Sciatic nerve (tissue), 2 donors: ENCODE measurements around the gene LZIC. TPM values are rescaled to one million over a fixed set of nuclear protein-coding genes. Genes with fewer than 3 reads are reported as not detected.

ENCODE experiments used
- ATAC-seq: fragments of 200-7000 bp; cut with Tn5 transposase; one replicate; pipeline ENCODE4 v1.9.1; 2020; ENCODE audit warnings: mild to moderate bottlenecking, moderate library complexity
- DNase-seq: peaks from one replicate; pipeline ENCODE4 v3.0.0-alpha.2; 2020; ENCODE audit warnings: low spot score
- intact Hi-C: fragments of 100-400 bp; cut with DNase I; formaldehyde crosslinking; loops from one replicate; pipeline ENCODE4 v1.14.2; 2022
- total RNA-seq: library from RNA; stranded (reverse); fragmentation: NEBNext Ultra II Directional; extraction: Animal tissue kit (Norgen Biotek cat#: 25700); gene quantifications from one replicate; pipeline ENCODE4 v1.2.1, GENCODE V29; 2021
- donor health status: DM: no; HTN: no; CAD: no.
- donor health status: DM: no; HTN: no; CAD: no.

The LZIC gene
- total RNA-seq, 1 donor from 2014 or later = 42.4 TPM

DNA sequence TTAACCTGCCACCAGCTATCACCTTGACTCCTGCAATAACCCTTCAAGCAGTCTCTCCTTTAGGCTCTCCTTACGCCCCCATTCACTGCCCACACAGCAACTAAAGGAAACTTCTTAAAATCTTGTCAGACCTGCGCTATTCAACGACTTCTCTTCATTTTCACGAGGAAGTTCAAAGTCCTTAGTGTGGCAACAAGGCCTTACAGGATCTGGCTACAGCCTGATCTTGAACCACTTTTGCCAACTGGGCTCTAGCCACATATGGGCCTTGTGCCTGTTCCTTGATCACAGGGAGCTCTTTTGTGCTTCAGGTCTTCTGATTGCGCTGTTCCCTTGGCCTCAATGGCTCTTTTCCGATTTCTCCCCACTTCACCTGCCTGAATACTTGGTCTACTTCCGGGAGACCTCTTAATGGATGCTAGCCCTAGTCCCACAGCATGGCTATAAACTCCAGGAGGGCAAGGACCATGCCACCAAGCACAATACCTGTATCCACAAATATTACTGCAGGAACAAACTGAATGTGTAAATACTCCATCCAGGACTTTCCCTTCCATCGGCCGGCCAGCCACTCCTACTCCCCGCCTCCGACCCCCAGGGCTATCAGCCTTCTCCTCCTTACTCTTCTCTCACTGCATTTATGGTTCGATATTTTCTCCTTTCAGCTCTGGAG lies 30.8 kb downstream of the LZIC start:
- DNase-seq (no peak), ATAC-seq (no peak)
- intact Hi-C loops = no loop called here

DNA sequence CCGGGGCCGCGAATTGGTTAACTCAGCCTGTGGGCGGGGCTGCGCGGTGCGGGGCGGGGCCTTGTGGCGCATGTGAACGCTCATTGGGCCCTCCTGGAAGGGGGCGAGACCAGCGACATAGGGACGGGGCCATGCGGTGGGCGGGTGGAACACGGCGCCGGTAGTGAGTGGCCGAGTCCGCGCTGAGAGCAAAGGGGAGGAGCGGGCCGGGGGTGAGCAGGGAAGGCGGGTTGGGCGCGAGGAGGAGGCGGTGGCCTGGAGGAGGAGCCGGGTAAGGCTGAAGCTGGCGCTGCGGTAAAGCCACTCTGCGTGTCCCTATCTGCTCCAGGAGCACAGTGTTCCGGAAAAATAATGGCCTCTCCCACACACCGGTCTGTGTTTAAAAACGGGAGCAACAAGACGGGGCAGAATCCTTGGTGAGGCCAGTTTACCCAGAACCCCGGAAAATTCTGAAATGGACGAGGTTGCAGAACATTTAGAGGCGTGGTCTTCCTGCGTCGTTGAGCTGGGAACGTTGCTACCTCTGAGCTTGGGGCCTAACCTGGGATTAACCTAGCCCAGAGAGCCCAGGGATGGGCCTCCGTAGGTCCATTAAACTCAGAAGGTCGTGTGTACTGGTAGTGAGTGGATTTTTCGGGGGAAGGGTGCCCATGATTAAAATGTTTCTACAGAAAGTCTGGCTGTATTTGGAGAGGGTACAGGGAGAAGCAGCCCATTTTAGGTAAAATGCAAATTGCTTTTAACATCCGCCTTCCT lies 32.6 kb downstream of the LZIC start:
- DNase-seq (peak; percentile 100), ATAC-seq (peak; percentile 99)
- intact Hi-C loops = no loop called here

DNA sequence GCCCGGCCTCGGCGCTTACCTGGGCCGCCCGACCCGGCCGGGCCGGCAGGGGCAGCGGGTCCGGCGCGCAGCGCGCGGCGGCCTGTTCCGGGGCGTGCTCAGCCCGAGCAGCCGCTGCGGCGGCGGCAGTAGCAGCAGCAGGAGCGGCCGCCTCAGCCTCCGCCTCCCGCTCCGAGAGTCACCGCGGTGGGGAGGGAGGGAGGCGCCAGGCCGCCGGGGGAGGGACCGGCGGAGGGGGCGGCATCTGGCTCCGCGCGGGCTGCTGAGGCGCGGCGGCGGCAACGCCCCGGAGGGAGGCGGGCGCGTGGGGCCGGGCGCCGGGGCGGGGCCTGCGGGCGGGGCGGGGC lies 33.1 kb downstream of the LZIC start, which contains the start of gene CTNNBIP1:
Gene CTNNBIP1 (minus strand): TSS at position 194 of the 347 bp plus-strand sequence. CDS start 38,205 bp downstream, outside the sequence.
- intact Hi-C loops = no loop called here
- no peak for DNase-seq
- ATAC-seq = no peak

DNA sequence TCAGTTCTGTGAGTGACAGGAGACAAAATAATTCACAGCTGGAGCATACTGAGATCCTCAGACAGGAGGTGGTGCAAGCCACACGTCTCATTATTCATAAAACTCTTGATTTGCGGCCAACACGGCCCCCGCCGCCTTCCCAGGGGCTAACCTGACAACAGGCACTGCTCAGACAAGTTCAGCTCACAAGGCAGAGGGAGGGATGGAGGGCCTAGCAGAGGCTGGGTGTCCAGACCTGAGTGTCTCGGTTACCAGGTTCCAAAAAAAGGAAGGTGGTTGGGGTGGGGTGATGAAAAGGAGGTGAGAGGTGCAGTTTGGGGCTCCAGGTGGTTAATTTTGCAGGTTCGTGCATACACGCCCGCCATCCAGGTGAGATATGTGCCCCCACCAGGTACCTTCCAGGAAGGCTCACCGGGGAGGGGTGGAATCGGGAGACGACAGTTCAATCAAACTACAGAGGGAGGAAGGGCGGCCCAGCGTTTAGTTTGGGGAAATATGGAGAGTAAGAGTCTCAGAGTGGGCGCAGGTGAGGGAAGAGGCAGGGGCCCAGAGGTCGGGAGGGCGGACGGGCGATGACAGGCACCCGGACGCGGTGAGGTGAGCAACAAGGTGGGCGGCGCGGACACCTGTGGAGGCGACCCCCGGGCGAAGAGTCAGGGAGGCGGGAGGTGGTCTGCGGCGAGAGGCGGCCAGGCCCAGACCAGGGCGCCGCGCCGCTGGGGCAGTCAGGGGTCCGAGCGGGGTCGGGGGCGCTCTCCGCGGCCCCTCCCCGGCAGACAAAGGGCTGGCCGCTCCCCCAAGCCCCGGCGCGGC lies 33.8 kb downstream of the LZIC start:
- DNase-seq = peak; percentile 72

GRCh38 chr1:9908871-9909233 lies 34.3 kb downstream of the LZIC start:
- ATAC-seq (no peak), DNase-seq (no peak)
- intact Hi-C loops = no loop called here

More for the DNA sequence above, 33.8 kb downstream of the LZIC start:
- intact Hi-C loops = no loop called here
- no peak for ATAC-seq

DNA sequence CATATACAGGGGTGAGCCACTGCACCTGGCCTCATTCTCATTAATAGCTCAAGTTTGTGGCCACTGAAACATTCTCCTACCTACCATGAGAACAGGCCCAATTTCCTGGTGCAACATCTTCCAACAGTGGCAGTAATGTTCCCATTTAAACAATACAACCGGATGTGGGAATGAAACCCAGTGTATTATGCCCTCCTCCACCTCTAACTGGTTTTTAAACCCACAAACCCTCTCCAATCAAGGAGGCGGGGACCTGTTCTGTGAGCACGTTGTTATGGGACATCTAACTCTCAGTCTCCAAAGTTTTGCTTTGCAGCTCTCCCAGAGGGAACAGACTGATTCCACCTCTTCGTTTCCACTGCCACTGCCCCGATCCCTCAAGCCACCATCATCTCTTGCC lies 35.8 kb downstream of the LZIC start:
- no peak for DNase-seq
- ATAC-seq = no peak
- intact Hi-C loops = no loop called here

DNA sequence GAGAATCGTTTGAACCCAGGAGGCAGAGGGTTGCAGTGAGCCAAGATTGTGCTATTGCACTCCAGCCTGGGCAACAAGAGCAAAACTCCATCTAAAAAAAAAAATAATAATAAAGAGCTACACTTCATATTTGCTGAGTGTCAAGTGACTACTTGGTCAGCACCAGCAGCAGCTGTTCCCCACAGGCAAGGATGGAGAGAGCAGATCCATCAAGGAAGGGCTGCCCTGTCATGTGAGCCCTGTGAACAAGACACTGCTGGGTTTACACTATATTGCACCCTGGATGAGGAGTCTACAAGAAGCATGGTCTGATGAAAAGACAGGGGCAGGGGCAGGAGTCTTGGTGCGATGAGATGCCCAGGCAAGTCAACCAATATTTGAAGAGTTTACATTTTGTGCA lies 36.7 kb downstream of the LZIC start:
- intact Hi-C loops = no loop called here
- ATAC-seq = no peak
- no peak for DNase-seq

- no peak for DNase-seq
- no peak for ATAC-seq
Observed at GRCh38 chr1:9905010-9905409, 38.2 kb downstream of the LZIC start.

GRCh38 chr1:9904596-9904995 lies 38.6 kb downstream of the LZIC start:
- intact Hi-C loops = no loop called here
- no peak for ATAC-seq

More at GRCh38 chr1:9905010-9905409, 38.2 kb downstream of the LZIC start:
- intact Hi-C loops = no loop called here

DNA sequence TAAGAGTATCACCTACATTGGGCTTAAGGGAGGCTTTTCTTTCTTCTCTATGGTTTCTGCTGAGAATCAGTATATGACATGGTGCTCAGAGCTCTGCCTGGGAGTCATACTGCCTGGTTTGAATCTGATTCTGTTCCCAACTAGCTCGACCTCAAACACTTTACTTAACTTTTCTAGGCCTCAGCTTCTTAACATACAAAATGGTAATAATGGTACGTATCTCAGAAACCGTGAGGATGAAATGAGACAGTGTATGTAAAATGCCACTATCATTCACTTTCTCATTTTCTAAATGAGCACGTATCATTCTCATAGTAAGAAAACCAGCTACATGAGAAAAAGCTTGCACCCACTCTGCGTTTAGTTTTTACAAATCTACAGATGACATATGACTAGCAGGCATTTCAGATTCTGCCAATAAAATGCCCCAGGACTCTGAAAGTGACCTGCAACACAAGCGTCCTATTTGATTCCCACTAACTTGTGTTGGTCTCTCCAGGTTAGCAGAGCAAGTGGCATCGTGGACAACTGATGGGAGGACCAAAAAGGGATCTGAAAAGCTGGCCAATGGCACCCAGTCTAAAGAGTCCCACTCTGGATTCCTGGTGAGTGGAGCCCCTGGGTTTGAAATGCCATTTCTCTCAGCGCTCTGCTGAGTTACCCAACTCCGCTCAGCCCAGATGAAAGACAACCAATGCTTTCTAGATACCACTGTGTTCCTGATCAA lies 39.2 kb downstream of the LZIC start:
- ATAC-seq (no peak), DNase-seq (no peak)
- intact Hi-C loops = no loop called here

More at GRCh38 chr1:9904596-9904995, 38.6 kb downstream of the LZIC start:
- DNase-seq = no peak

- intact Hi-C loops = no loop called here
- no peak for DNase-seq
- ATAC-seq = no peak
Observed at GRCh38 chr1:9902060-9902452, 41.1 kb downstream of the LZIC start.

DNA sequence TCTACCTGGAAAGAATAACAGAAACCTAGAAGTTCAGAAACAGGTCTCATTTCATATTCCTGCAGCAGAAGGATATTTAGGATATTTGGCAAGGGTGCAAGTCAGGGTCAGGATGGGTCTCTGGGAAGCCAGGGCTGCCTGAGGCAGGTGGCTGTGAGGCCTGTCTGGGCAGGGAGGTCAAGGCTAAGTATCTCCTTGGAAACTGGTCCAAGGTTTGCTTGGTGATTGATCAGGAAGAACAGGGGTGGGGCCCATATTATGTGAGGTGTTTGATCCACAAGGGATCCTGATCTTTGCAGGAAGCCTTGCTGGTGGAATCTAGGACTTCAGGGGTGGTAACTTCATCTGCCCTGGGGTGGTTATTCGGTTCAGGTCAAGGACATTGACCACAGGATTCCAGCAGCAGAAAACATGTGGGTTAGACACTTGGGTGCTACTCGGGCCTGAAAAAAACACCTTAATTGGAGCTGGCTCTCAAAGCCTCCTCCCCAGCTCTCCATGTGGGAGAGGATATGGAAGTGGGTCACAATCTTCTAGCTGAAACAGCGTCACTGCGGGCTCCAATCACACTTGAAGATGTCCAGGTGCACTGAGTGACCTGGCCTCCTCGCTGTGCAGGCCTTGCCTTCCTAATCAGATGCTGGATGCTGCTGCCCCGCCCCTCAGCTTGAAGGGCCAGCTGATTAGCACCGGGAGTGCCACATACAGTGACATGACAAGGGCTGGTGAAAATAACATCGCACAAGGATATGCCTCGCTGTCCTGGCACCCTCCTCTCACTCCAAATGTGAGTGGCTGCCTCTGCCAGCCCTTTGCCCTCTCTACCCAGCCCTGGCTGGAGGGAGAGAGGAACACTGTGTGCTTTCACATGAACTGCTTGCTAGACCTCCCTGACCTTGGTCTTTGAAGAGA lies 41.8 kb downstream of the LZIC start:
- no peak for DNase-seq

GRCh38 chr1:9900142-9901043 lies 42.8 kb downstream of the LZIC start:
- intact Hi-C loops = no loop called here
- DNase-seq = peak; percentile 67
- peak; percentile 87 for ATAC-seq

More for the DNA sequence above, 41.8 kb downstream of the LZIC start:
- peak; percentile 19 for ATAC-seq
- intact Hi-C loops = no loop called here

- intact Hi-C loops = no loop called here
- ATAC-seq (no peak), DNase-seq (no peak)
Observed at GRCh38 chr1:9894115-9894514, 49.1 kb downstream of the LZIC start.

- intact Hi-C loops = no loop called here
- ATAC-seq = peak; percentile 39
- DNase-seq = no peak
Observed at GRCh38 chr1:9892563-9893528, 50.3 kb downstream of the LZIC start.

DNA sequence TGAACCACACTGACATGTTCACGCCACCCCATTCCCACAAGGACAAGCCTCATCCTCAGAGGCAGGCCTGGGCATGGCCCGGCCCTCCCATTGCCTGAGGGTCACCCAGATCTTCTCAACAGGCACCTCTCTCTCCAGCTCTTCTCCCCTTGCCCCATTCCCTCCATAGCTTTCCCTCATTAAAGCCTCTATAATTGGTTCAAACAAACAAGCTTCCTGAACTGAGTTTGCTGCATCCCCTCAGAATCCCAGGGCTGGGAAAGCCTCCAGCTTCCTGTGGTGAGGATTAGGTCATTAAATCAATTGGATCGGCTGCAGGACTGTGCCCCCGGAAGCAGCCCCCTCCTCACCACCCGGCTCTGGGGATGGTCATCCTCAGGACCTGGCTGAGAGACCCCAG lies 52.0 kb downstream of the LZIC start:
- intact Hi-C loops = no loop called here
- ATAC-seq = no peak
- DNase-seq = no peak
